Smooth muscle cell (in vitro differentiated cells): ENCODE measurements around the gene TFCP2L1. TPM values are rescaled to one million over a fixed set of nuclear protein-coding genes. Genes with fewer than 3 reads are reported as not detected.

ENCODE experiments used
- DNase-seq: peaks from one replicate; lab custom pipeline; 2025; ENCODE audit not compliant: unreplicated experiment; lab: John Stamatoyannopoulos, UW
- H2AFZ ChIP-seq: fragments of 200-600 bp; sonication (generic); 2 replicates; pipeline ENCODE4 v1.6.0; 2016; ENCODE audit warnings: antibody characterized with exemption, low read depth, mild to moderate bottlenecking
- H3F3A ChIP-seq: fragments of 200-600 bp; sonication (generic); 2 replicates; pipeline ENCODE4 v1.6.0; 2017; ENCODE audit warnings: antibody characterized with exemption, low read depth
- H3K27ac ChIP-seq: fragments of 200-600 bp; sonication (generic); 2 replicates; pipeline ENCODE4 v1.5.1; 2016; ENCODE audit warnings: low read depth, mild to moderate bottlenecking
- H3K27me3 ChIP-seq: fragments of 200-600 bp; sonication (generic); 2 replicates; pipeline ENCODE4 v1.6.1; 2016; ENCODE audit warnings: low read depth, mild to moderate bottlenecking
- H3K36me3 ChIP-seq: fragments of 200-600 bp; sonication (generic); 2 replicates; pipeline ENCODE4 v1.5.1; 2016; ENCODE audit warnings: low read depth
- H3K4me1 ChIP-seq: fragments of 200-600 bp; sonication (generic); 2 replicates; pipeline ENCODE4 v1.5.1; 2016; ENCODE audit warnings: low read depth
- H3K4me2 ChIP-seq: fragments of 200-600 bp; sonication (generic); 2 replicates; pipeline ENCODE4 v1.6.0; 2016; ENCODE audit warnings: mild to moderate bottlenecking
- H3K4me3 ChIP-seq: fragments of 200-600 bp; sonication (generic); 2 replicates; pipeline ENCODE4 v1.5.1; 2016; ENCODE audit warnings: mild to moderate bottlenecking
- H3K79me2 ChIP-seq: fragments of 200-600 bp; sonication (generic); 2 replicates; pipeline ENCODE4 v1.6.0; 2016; ENCODE audit warnings: low read depth, mild to moderate bottlenecking
- H3K9ac ChIP-seq: fragments of 200-600 bp; sonication (generic); 2 replicates; pipeline ENCODE4 v1.6.0; 2016; ENCODE audit warnings: low read depth
- H3K9me3 ChIP-seq: fragments of 200-600 bp; sonication (generic); replicated peaks from 2 replicates; pipeline ENCODE4 v1.5.1; 2016; ENCODE audit warnings: low read depth
- H4K20me1 ChIP-seq: fragments of 200-600 bp; sonication (generic); 2 replicates; pipeline ENCODE4 v1.6.0; 2016; ENCODE audit warnings: low read depth
- WGBS: methylation state at CpG from one replicate; pipeline ENCODE4 v1.1.7; 2016; ENCODE audit warnings: low lambda C conversion rate; 5-methylcytosine and 5-hydroxymethylcytosine counted together
- polyA plus RNA-seq: library from polyadenylated mRNA; unstranded; fragments of >200 nt; fragmentation: Nextera tagmentation; extraction: Ambion mirVana; gene quantifications from 2 replicates; pipeline ENCODE4 v1.2.1, GENCODE V29; 2016
- total RNA-seq: library from RNA; depleted of rRNA; stranded (reverse); fragments of >200 nt; gene quantifications from 2 replicates; pipeline ENCODE4 v1.2.3, GENCODE V29; 2014
- TF ChIP-seq, protein P1 (sequence below): fragments of 200-600 bp; sonication (generic); IDR thresholded peaks from 2 replicates; pipeline ENCODE4 v1.5.1; 2017; ENCODE audit warnings: borderline replicate concordance, mild to moderate bottlenecking, antibody characterized with exemption; ENCODE audit not compliant: insufficient read depth, poor library complexity, severe bottlenecking

The TFCP2L1 gene
- total and polyA plus RNA-seq, 2 experiments from 2014 or later: 0.13 TPM; not detected in 1

DNA sequence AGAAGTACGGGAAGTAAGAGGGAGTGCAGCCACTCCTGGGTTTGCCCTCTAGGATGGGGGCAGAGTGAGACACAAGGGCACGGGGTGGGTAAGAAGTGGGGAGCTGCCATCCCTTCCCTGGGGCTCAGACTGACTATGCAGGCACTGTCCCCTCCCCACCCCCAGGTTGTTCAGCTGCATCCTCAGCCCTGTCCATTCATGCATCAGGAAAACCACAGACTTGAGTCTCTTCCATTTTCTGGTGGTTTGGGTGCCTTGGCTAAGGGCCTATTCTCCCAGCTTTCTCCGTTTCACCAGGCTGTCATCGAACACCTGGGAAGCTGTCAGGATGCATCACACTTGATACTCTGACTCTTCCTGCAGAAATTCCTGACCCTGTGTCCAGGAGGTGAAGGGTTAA lies 111.9 kb downstream of the TFCP2L1 start:
- H3F3A ChIP-seq: no peaks in the 10 kb centered on the region
- no peak overlapping the region for H3K9ac ChIP-seq
- no peak overlapping the region for H3K27ac ChIP-seq
- no peaks in the 10 kb centered on the region for H3K36me3 ChIP-seq
- TF ChIP-seq, protein P1, sequence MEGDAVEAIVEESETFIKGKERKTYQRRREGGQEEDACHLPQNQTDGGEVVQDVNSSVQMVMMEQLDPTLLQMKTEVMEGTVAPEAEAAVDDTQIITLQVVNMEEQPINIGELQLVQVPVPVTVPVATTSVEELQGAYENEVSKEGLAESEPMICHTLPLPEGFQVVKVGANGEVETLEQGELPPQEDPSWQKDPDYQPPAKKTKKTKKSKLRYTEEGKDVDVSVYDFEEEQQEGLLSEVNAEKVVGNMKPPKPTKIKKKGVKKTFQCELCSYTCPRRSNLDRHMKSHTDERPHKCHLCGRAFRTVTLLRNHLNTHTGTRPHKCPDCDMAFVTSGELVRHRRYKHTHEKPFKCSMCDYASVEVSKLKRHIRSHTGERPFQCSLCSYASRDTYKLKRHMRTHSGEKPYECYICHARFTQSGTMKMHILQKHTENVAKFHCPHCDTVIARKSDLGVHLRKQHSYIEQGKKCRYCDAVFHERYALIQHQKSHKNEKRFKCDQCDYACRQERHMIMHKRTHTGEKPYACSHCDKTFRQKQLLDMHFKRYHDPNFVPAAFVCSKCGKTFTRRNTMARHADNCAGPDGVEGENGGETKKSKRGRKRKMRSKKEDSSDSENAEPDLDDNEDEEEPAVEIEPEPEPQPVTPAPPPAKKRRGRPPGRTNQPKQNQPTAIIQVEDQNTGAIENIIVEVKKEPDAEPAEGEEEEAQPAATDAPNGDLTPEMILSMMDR: no peak
- no peak overlapping the region for H2AFZ ChIP-seq
- no peaks in the 10 kb centered on the region for H4K20me1 ChIP-seq
- no peak for DNase-seq
- WGBS: 86% methylated on average over 4 of the region's 4 CpGs
- H3K9me3 ChIP-seq: no peaks in the 10 kb centered on the region
- H3K4me3 ChIP-seq: no peak overlapping the region
- H3K79me2 ChIP-seq: no peaks in the 10 kb centered on the region
- H3K27me3 ChIP-seq: no peaks in the 10 kb centered on the region
- no peaks in the 10 kb centered on the region for H3K4me1 ChIP-seq
- no peak overlapping the region for H3K4me2 ChIP-seq

DNA sequence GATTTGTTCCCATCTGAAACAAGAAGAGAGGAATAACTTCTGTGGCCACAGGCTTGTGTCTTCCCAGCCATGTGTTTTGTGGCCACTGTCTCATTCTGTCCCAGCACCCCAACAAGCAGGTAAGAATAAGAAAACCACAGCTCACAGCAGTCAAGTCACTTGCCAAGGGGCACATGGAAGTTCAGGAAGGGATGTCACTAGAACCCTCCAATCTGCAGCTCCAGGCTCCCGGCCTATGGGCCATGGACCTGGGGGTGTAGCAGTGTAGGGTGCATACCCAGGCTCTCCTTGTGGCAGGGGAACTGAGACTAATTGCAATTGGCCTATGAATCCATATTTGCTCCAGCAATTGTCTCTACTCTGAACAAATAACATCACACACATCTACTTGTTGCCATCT lies 112.5 kb downstream of the TFCP2L1 start:
- TF ChIP-seq, protein P1: no peak
- Histone ChIP-seq H4K20me1 (no peaks in the 10 kb centered on the region), H3K4me2 (no peak overlapping the region), H3F3A (no peaks in the 10 kb centered on the region), H3K9ac (no peak overlapping the region), H3K9me3 (no peaks in the 10 kb centered on the region), H3K27ac (no peak overlapping the region), H3K36me3 (no peaks in the 10 kb centered on the region), H3K27me3 (no peaks in the 10 kb centered on the region), H3K4me1 (no peaks in the 10 kb centered on the region), H3K4me3 (no peak overlapping the region), H3K79me2 (no peaks in the 10 kb centered on the region), H2AFZ (no peak overlapping the region)
- WGBS: 92% methylated on average over 1 of the region's 1 CpG
- DNase-seq: no peak

DNA sequence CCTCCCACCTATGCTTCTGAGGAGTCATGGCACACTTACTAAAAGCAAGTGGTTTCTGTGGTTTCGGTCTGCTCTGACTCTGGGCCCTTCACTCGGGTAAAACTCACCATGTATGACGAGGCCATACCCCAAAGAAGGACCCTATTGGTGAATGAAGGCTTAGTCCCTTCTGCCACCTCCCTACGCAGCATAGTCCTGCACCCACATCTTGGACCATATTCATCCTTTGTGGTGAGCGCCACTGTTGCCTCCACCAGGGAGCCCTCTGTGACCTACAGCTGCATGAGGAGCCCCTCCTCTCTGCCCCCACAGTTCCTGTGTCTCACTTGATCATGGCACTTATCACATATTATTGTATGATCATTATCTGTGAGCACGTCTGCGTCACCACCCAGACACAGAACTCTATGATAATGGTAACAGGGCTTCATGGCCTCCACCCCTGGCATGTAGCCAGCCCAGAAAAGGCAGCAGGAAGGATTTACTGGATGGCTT lies 113.3 kb downstream of the TFCP2L1 start:
- Histone ChIP-seq H3K9ac (no peak overlapping the region), H3K4me1 (no peaks in the 10 kb centered on the region), H2AFZ (no peak overlapping the region), H3K27ac (no peak overlapping the region), H3K4me3 (no peak overlapping the region), H3K9me3 (no peaks in the 10 kb centered on the region), H3K27me3 (no peaks in the 10 kb centered on the region), H3F3A (no peaks in the 10 kb centered on the region), H3K36me3 (no peaks in the 10 kb centered on the region), H3K4me2 (no peak overlapping the region), H3K79me2 (no peaks in the 10 kb centered on the region), H4K20me1 (no peaks in the 10 kb centered on the region)
- TF ChIP-seq, protein P1: no peak
- no peak for DNase-seq
- 91% methylated on average over 7 of the region's 7 CpGs for WGBS

DNA sequence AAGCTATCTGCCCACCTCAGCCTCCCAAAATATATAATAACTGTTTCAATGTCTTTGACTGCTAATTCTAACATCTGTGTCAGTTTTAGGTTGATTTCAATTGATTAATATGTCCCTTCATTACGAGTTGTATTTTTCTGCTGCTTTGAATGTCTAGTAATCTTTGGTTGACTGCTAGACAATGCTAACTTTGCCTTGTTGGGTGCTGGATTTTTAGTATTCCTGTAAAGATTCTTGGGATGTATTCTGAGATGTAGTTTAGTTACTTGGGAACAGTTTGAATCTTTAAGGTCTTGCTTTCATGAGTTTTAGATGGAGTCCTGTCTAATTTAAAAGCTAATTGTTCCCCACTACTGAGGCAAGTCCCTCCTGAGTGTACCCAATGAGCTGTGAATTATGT lies 114.4 kb downstream of the TFCP2L1 start:
- Histone ChIP-seq H3F3A (no peaks in the 10 kb centered on the region), H4K20me1 (no peaks in the 10 kb centered on the region), H3K79me2 (no peaks in the 10 kb centered on the region), H3K4me3 (no peak overlapping the region), H3K27ac (no peak overlapping the region), H3K9me3 (no peaks in the 10 kb centered on the region), H3K4me1 (no peaks in the 10 kb centered on the region), H3K27me3 (no peaks in the 10 kb centered on the region), H3K9ac (no peak overlapping the region), H3K4me2 (no peak overlapping the region), H2AFZ (no peak overlapping the region), H3K36me3 (no peaks in the 10 kb centered on the region)
- DNase-seq: no peak
- TF ChIP-seq, protein P1: no peak
- 75% methylated on average over 1 of the region's 1 CpG for WGBS
